ENCODE results near the gene ZC3H12C.

DNA sequence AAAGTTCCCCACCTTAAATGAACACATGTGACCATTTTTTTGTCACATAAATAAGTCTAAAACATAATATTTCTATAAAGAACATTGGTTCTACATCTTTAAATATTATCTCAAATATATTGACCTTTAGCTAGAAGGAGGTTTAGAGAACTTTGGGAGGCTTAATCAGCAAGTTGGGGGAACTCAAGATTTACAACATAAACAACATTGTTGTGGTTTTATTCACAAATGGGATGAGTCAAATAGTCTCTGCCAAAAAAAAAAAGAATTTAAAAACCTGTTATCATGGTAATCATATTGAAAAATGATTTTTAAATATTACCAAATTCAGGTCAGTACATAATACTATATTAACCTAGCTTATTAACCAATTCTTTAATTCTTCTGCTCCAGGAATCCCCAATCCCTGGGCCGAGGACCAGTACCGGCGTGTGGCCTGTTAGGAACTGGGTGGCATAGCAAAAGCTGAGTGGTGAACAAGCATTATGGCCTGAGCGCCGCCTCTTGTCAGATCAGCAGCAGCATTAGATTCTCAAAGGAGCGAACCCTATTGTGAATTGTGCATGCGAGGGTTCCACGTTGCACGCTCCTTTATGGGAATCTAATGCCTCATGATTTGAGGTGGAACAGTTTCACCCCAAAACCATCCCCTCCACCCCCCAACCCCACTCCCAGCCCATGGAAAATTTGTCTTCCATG lies 105.0 kb downstream of the ZC3H12C start:
- TF ChIP-seq, protein P1, sequence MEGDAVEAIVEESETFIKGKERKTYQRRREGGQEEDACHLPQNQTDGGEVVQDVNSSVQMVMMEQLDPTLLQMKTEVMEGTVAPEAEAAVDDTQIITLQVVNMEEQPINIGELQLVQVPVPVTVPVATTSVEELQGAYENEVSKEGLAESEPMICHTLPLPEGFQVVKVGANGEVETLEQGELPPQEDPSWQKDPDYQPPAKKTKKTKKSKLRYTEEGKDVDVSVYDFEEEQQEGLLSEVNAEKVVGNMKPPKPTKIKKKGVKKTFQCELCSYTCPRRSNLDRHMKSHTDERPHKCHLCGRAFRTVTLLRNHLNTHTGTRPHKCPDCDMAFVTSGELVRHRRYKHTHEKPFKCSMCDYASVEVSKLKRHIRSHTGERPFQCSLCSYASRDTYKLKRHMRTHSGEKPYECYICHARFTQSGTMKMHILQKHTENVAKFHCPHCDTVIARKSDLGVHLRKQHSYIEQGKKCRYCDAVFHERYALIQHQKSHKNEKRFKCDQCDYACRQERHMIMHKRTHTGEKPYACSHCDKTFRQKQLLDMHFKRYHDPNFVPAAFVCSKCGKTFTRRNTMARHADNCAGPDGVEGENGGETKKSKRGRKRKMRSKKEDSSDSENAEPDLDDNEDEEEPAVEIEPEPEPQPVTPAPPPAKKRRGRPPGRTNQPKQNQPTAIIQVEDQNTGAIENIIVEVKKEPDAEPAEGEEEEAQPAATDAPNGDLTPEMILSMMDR (IDR thresholded peaks at IDR 0.05), result no peak
- no peak for TF ChIP-seq POLR2A (IDR thresholded peaks at IDR 0.05)
